Mucosa of rectum (tissue), 2 donors: ENCODE results near the gene PGBD1.
"Not testable (repeated sequence)": the region's sequence is repeated elsewhere in the genome, so short reads cannot be mapped to it uniquely, and the experiment has no call there.

Source experiments
- H3K27ac ChIP-seq, 2 donors: one replicate each; pipeline ENCODE4 v1.7.0; 2013; ENCODE audit warnings: inconsistent platforms in 2 of 2, low read depth in 2 of 2, low read length in 2 of 2
- H3K27me3 ChIP-seq, 2 donors: one replicate each; pipeline ENCODE4 v1.7.0; 2013; ENCODE audit warnings: low read length in 2 of 2; ENCODE audit not compliant: control insufficient read depth in 2 of 2, insufficient read depth in 2 of 2
- H3K36me3 ChIP-seq, 2 donors: one replicate each; pipeline ENCODE4 v1.7.0; 2013; ENCODE audit warnings: low read length in 2 of 2; ENCODE audit not compliant: control insufficient read depth in 2 of 2, insufficient read depth in 2 of 2
- H3K4me1 ChIP-seq, 2 donors: one replicate each; pipeline ENCODE4 v1.7.0; 2013; ENCODE audit warnings: low read length in 2 of 2, mild to moderate bottlenecking in 1 of 2; ENCODE audit not compliant: control insufficient read depth in 2 of 2, insufficient read depth in 2 of 2
- H3K4me3 ChIP-seq, 2 donors: one replicate each; pipeline ENCODE4 v1.7.0; 2013; ENCODE audit warnings: low read length in 2 of 2
- H3K9ac ChIP-seq, 2 donors: one replicate each; pipeline ENCODE4 v1.7.0; 2013; ENCODE audit warnings: low read length in 2 of 2, low read depth in 1 of 2, mild to moderate bottlenecking in 1 of 2
- H3K9me3 ChIP-seq, 2 donors: one replicate each; pipeline ENCODE4 v1.7.0; 2013; ENCODE audit warnings: low read length in 2 of 2; ENCODE audit not compliant: control insufficient read depth in 2 of 2
- donor health status: healthy.
- donor health status: Normal muscosa, but diverticular disease.

The PGBD1 gene

DNA sequence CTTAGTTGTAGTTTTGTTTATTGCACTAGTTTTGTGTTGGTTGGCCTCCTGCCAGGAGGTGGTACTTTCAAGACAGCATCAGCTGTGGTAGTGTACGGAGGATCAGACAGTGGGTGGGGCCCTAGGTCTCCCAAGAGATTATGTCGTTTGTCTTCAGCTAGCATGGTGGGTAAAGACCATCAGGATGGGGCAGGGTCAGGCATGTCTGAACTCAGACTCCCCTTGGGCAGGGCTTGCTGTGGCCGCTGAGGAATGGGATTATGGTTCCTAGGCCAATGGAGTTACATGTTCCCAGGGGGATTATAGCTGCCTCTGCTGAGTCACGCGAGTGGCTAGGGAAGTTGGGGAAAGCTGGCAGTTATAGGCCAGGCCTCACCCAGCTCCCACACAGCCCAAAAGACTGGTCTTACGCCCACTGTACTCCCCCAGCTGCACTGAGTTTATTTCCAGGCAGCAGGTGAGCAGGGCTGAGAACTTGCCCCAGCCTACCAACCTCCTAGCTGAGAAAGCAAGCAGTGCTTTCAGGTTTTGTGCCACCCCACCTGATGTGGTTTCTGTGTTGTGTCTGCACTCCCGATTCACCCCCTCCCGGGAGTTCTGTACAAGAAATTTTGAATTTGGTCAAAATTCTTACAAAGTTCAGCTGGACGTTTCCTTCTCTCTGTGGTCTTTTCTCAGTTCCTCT, 29.9 kb downstream of the PGBD1 start:
- Histone ChIP-seq H3K27me3 (no peaks in the 10 kb centered on the region), H3K9ac (no peak overlapping the region), H3K4me1 (no peaks in the 10 kb centered on the region), H3K9me3 (peaks cover 0 to 3% of the 10 kb centered on the region in 2 donors), H3K36me3 (no peaks in the 10 kb centered on the region), H3K27ac (no peak overlapping the region), H3K4me3 (no peak overlapping the region)

GRCh38 chr6:28312939-28313338, 31.6 kb downstream of the PGBD1 start:
- Histone ChIP-seq H3K36me3 (no peaks in the 10 kb centered on the region), H3K27me3 (no peaks in the 10 kb centered on the region), H3K9ac (no peak overlapping the region), H3K9me3 (peaks cover 0 to 3% of the 10 kb centered on the region in 2 donors), H3K4me1 (no peaks in the 10 kb centered on the region), H3K27ac (no peak overlapping the region), H3K4me3 (no peak overlapping the region)

- no peak overlapping the region for H3K4me3 ChIP-seq
- H3K36me3 ChIP-seq = no peaks in the 10 kb centered on the region
- H3K4me1 ChIP-seq = no peaks in the 10 kb centered on the region
- no peak overlapping the region for H3K9ac ChIP-seq
- no peaks in the 10 kb centered on the region for H3K27me3 ChIP-seq
- no peak overlapping the region for H3K27ac ChIP-seq
- H3K9me3 ChIP-seq = peaks cover 0 to 3% of the 10 kb centered on the region in 2 donors
These were observed 34.3 kb downstream of the PGBD1 start for GRCh38 chr6:28315628-28316027.

GRCh38 chr6:28317866-28318265, 36.5 kb downstream of the PGBD1 start:
- H3K9ac ChIP-seq, H3K27me3 ChIP-seq, H3K36me3 ChIP-seq, H3K27ac ChIP-seq, H3K4me3 ChIP-seq, H3K4me1 ChIP-seq, H3K9me3 ChIP-seq: not testable (repeated sequence)

- H3K9ac ChIP-seq = no peak overlapping the region
- no peaks in the 10 kb centered on the region for H3K27me3 ChIP-seq
These were observed 41.3 kb downstream of the PGBD1 start for GRCh38 chr6:28322661-28323060.

GRCh38 chr6:28323813-28324424, 42.5 kb downstream of the PGBD1 start:
- Histone ChIP-seq H3K27ac (no peak overlapping the region), H3K36me3 (peaks cover 19 to 27% of the 10 kb centered on the region in 2 donors), H3K9ac (no peak overlapping the region), H3K27me3 (no peaks in the 10 kb centered on the region), H3K4me1 (no peaks in the 10 kb centered on the region), H3K4me3 (no peak overlapping the region), H3K9me3 (peaks cover 13 to 21% of the 10 kb centered on the region in 2 donors)

More at GRCh38 chr6:28322661-28323060, 41.3 kb downstream of the PGBD1 start:
- Histone ChIP-seq H3K36me3 (peaks cover 17 to 25% of the 10 kb centered on the region in 2 donors), H3K27ac (no peak overlapping the region), H3K4me3 (no peak overlapping the region), H3K4me1 (no peaks in the 10 kb centered on the region), H3K9me3 (peaks cover 13 to 21% of the 10 kb centered on the region in 2 donors)

- Histone ChIP-seq H3K9me3 (peaks cover 13 to 21% of the 10 kb centered on the region in 2 donors), H3K27ac (no peak overlapping the region), H3K4me3 (peak overlapping the region in 1 of 2 donors; percentile 14), H3K9ac (no peak overlapping the region), H3K4me1 (no peaks in the 10 kb centered on the region), H3K27me3 (no peaks in the 10 kb centered on the region), H3K36me3 (peaks cover 24 to 31% of the 10 kb centered on the region in 2 donors)
These were observed 45.1 kb downstream of the PGBD1 start for GRCh38 chr6:28326371-28326948.

GRCh38 chr6:28330041-28330440, 48.7 kb downstream of the PGBD1 start:
- H3K36me3 ChIP-seq = peaks cover 24 to 26% of the 10 kb centered on the region in 2 donors
- H3K9me3 ChIP-seq = peaks cover 13 to 21% of the 10 kb centered on the region in 2 donors
- no peak overlapping the region for H3K27ac ChIP-seq
- H3K4me1 ChIP-seq = peaks cover 2 to 6% of the 10 kb centered on the region in 2 donors
- H3K4me3 ChIP-seq = no peak overlapping the region
- no peak overlapping the region for H3K9ac ChIP-seq
- H3K27me3 ChIP-seq = no peaks in the 10 kb centered on the region

- Histone ChIP-seq H3K9me3 (no peaks in the 10 kb centered on the region), H3K4me3 (no peak overlapping the region), H3K36me3 (peaks cover 6% of the 10 kb centered on the region in 2 donors), H3K4me1 (peaks cover 7 to 8% of the 10 kb centered on the region in 2 donors), H3K27me3 (no peaks in the 10 kb centered on the region), H3K27ac (no peak overlapping the region), H3K9ac (no peak overlapping the region)
These were observed 51.7 kb downstream of the PGBD1 start for GRCh38 chr6:28333047-28333446.

DNA sequence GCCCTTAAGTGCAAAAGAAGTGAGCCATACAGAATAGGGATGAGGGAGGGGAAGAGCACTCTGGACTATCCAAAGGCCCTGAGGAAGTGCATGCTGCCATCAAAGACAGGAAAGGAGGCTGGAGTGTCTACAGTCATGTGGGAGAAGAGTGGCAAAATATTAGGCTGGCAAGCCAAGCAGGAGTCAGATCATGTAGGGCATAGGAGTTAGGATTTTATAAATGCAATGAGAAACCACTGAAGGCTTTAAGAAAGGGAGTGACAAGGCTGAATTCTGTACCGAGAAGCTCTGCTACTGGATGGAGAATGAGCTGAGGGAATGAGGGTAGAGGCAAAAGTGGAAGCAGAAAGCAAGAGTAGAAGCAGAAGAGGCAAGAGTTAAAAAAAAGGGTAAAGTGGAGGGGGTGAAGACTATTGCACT, 52.2 kb downstream of the PGBD1 start:
- Histone ChIP-seq H3K27ac (no peak overlapping the region), H3K4me1 (peaks cover 7 to 8% of the 10 kb centered on the region in 2 donors), H3K36me3 (peaks cover 6% of the 10 kb centered on the region in 2 donors), H3K9me3 (no peaks in the 10 kb centered on the region), H3K4me3 (no peak overlapping the region), H3K27me3 (no peaks in the 10 kb centered on the region), H3K9ac (no peak overlapping the region)
